Glomerular visceral epithelial cell (primary cell): Measurements from ENCODE around the gene IQSEC1.

Source experiments
- DNase-seq: peaks from one replicate; pipeline ENCODE4 v3.0.0-alpha.2; 2016; ENCODE audit errors: extremely low spot score

The IQSEC1 gene

DNA sequence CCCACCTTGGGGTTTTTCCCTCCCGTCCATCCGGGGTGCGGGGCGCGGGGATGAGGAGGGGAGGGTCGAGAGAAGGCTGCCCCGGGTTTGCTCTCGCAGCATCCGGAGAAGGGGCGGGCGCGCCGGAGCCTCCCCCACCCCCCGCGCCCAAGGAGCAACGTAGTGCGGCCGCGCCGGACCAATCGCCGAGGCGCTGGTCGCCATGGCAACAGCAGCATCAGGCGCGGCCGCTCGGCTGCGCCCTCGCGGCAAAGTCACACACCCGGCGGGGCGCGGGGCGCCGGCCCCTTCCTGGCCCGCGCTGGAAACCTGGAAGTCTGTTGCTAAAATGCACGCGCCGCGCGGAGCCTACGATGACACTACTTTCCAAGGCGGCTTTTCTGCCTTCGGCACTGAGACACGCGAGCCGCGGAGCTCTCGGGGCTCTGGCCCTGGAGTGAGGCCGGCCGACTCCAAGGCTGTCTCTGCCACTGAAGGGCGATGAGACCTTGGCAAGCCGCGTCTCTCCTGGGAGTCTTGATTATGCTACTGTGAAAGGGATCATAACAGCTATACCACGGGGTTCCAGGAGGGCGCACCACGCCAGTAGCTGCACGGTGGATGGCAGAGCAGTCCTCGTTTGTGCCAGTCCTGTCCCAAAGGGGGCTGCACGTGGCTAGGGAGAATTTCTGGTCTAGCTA lies at the start of gene IQSEC1:
IQSEC1 (minus strand) TSS at position 104 of the 680 bp plus-strand sequence. CDS start 415 bp downstream, outside the sequence.
- DNase-seq: no peak

DNA sequence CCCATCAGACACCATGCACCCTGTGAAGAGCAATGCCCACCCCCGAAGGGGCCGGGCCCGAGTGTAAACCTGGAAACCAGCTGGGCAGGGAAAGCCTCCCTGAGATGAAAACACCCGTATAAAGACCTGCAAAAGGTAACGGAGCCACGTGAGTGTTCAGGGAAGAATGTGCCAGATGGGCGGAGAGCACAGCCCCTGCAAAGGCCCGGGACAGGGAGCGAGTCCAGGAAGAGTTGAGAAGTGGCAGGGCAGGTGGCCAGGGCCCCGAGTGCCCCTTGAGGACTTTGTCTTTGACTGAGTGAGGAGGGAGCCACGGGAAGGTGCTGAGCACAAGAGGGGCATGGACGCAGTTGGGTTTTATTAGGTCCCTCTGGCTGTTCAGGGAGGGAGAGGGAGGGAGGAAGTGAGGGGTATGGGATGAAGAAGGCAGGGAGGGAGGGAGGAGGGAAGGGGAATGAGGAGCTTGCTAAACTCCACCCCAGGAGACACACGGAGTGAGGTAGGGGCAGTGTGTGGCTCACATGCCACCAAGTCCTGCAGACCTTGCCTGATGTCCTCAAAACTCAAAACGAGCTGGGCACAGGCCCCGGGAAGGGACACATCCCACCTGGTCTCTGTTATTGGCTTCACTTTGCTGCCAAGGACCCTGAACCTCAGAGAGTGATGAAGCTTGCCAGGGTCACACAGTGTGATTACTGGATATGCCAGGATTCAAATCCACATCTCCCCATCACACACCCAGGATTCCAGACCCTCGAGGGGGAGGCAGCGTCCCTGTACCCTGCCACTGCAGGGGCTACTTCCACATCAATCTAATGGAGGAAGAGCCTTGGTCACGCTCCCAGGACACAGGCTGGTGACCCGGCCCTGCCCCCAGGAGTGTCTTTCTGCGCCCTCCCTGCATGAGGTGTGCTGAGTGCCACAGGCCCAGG lies 49.1 kb upstream of the IQSEC1 start:
- no peak for DNase-seq

DNA sequence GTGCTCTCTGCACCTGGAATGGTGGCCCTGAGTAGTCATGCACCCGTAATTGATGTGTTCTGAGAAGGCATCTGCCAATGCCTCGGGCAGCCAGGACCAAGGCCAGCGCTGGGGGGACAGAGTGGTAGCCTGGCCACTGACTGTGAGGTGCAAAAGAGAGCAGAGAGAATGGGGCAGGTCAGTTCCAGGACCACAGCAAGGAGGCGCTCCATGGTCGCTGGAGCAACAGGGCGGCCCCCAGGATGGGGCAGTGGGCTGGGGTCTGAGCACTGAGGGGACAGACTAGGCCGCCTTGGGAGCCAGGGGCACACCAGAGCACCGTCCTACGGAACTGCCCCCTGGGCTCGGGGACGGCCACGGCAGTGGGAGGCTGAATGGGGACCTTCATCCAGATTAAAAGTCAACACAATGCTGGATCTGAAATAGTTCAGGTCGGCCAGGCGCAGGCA lies 48.3 kb upstream of the IQSEC1 start:
- DNase-seq: no peak

DNA sequence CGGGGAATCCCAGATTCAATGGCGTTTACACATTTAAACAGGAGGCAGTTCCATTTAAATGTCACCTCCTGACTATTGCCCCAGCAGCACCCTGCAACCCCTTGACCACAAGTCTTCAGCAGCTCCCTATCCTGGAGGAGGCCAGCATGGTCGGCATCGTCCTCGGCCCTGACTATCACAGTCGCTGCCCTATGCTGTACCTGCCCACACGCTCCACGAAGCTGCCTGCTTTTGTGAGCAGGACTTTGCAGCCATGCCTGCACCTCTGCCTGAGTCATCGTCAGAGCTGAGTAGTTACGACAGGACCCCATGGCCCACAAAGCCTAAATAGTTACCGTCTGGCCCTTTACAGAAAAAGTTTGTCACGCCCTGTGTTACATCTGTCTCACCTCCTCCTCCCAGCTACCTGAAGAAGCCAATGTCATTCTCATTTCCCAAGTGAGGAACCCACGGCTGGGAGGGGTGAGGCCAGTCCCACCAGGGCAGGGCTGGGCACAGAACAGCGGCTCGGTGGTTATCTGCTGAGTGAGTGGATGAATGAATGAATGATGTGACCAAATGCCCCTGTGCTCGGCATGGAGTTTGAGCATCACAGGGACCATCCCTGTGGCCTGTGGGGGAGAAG lies 47.8 kb upstream of the IQSEC1 start:
- DNase-seq: no peak

DNA sequence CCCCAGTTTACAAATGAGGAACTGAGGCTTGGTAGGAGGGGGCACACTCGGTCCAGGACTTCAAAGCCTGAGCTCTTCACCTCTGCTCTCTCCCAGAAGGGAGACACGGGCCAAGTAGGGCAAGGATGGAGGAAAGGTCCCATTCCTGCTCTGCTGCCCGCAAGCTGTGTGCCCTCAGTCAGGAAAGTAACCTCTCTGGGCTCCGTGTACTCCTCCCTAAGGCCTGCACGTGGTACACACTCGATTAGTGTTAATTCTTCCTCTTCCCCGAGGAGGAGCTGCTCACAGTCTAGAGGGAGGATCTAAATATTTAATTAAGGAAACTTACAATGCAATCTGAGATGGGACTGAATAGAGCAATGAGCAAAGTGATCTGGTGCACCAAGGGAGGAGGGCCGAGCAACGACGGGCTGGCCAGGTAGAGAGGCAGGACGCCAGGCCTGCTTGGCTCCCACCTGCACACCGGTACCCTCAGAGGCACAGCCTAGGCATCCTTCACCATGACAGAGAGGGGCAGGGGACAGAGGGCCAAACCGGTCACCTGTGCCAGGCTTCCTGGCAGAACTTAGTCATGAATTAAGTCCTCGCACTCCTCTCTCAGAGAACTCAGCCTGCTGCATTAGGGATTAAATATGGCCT lies 47.2 kb upstream of the IQSEC1 start:
- DNase-seq: no peak

DNA sequence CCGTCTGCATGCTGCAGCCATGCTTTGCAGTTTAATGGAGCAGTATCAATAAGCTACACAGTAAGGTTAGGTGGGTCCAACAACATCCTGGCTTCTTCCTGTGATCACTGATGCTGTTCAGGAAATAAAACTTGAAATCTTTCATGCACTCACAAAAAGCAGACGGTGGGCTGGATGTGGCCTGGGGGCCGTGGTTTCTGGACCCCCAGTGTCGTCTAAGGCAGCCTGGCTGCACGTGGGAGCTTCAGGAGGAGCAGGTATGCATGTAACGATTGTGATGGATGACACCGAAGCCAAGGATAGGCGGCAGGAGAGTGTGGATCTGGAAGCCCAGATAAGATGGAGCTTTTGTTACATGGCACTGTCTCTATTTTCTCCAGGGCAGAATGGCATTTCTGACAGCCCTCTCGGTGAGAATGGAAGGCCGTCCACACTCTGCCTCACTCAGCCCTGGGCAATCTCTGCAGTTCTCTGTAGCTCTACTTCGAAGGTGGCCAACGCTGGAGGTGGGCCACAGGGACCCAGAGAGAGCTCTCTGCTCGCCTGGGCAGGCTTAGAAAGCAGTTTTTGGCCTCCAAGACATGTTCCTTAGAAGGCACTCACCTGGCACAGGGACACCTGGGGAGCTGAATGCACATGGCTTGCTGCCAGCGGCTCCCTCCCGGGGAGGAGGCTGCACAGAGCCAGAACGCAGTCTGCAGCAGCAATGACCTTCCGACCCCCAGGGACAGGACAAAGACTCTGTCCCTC lies 46.4 kb upstream of the IQSEC1 start:
- no peak for DNase-seq

DNA sequence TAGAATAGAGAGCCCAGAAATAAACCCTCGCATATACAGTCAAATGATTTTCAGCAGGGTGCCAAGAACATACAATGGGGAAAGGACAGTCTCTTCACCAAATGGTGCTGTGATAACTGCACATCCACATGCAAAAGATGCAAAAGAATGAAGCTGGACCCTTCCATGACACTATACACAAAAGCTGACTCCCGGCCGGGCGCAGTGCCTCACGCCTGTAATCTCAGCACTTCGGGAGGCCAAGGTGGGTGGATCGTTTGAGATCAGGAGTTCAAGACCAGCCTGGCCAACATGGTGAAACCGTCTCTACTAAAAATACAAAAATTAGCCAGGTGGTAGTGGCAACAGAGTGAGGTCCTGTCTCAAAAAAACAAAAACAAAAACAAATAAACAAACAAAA lies 43.2 kb upstream of the IQSEC1 start:
- DNase-seq: no peak

DNA sequence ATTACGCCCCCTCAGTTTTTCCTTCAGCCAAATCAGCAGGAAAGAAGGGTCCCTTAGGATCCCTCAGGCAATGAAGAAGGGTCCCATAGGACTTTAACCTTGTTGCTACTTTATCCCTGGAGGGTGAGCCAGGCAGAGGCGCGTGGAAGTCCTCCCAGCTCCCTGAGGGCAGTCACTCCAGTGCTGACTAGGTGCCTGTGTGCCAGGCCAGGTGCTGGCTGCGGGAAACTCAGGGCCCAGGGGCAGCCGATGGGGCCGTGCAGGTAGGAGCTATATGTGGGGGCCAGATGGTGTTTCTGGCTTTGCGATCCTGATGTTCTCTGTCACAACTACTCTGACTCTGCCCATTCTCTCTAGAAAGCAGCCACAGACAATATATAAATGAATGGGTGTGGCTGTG lies 42.8 kb upstream of the IQSEC1 start:
- DNase-seq: no peak

DNA sequence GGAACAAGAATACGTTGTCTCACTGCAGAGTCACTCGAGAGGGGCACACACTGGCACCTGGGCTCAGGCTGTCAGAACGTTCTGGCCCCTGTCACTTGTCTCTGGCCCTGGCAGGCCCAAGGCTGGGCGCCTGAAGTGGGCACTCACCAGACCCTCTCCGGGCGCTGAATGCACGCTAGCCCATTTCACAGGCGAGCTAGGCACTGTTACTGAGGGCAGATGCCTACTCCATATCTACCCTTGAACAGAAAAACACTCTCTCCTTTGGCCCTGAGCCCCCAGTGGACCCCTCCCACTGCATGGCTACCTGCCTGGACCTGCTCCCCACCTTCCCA lies 42.3 kb upstream of the IQSEC1 start:
- DNase-seq: no peak

DNA sequence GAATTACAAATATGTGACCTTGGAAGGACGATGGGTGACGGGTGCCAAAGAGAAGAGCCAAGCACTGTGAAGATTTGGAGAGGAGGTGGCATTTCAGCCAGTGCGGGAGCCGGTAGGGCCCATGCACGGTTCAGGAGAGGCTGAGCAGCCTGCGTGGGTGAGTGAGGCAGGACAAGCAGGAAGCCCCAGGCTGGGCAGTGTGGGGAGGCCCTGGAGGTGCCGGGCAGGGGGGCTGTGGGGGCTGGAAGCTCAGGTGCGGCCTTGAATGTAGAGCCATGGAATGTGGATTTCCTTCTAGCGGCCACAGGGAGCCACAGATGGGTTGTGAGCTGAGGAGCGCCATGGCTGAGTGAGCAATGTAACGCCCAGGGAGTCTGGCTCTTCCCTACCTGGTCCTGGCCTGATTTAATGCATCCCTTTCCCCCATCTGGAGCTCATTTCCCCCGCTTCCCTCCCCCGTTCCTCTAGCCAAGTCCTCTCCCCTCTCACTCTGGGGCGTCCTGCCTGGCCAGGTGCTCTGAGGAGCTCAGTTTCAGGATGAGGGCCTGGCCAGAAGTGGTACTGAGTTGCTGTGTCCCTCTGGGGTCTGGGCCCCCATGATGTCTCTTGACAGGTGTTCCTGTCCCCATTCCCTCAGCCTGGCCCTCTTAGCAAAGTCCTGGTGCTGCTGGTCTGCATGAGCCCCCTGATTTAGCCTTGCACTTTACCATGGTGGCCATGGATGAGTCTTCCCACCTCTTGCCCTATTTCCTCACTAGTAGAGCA lies 41.8 kb upstream of the IQSEC1 start:
- DNase-seq: no peak

DNA sequence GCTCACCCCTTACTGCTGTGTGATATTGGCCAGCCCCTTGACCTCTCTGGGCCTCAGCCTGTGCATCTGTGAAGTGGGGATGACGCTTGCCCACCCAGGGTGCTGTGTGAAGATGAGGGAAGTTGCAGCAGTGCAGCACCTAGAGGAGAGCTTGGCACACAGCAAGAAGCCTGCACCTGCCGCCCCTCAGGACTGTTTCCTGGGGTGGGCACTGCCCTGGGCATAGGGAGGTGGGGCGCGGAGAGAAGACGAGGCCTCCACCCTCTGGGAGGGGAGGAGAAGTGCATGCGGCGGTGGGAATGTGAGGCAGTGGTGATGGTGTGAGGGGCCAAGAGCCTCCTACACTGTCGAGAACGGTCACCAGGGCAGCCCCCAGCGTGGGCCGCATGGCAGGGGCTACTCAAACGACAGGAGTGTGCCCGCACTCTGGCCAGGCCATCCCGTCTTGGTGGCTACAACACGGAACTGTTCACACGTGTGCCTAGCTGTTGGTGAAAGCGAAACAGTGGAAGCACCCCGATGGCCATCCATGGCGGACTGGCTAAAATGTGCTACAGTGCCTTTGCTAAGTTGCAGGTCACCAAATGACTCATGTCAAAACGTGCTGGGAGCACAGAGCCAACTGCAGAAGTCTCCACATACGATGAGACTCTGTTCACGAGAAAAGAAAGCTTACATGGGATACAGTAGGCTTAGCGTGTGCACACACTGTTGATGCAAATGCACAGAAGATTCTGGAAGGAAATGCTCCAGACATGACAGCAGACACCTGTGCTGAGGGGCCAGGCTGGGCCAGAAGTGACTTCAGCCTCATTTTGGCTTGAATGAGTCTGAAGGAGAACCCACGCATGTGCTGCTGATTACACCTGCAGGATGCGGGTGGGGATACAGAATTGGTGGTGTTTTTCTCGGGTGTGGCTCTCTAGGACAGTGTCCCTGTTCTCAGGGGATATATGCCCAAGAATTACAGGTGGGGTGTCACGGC lies 40.4 kb upstream of the IQSEC1 start:
- no peak for DNase-seq

DNA sequence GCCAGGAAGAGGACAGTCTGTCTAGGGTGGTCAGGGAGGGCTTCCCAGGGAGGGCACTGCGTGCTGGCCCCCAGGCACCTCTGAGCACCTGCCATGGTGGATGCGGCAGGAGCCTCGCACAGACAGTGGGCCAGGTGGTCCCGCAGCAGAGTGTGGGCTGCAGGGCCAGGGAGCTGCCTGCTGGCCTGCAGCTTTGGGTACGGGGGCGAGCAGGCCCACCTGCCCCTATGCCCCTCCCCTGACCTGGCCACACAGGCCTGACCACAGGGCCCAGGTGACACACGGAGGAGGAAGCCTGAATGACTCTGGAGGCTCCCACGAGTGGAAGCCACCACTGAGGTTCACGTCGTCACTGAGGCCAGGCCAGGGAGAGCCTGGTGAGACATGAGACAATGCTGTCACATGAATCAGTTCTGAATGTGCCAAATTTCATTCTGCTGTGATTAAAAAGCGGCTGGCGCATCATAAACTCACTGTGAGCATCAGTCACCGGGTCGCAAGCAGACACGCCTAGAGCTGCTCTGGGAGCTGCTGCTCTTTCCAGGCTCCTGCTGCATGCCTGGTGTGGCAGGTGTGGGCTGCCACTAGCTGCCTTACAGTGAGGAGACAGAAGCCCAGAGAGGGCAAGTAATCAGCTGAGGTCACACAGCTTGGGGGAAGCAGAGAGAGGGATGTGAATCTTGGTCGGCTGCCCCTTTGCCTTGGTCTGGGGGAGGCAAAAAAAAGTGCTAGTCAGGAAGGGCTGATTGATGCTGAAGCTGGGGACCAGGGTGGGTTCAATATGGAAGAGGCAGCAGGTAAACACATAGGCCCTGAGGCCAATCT lies 39.5 kb upstream of the IQSEC1 start:
- no peak for DNase-seq

DNA sequence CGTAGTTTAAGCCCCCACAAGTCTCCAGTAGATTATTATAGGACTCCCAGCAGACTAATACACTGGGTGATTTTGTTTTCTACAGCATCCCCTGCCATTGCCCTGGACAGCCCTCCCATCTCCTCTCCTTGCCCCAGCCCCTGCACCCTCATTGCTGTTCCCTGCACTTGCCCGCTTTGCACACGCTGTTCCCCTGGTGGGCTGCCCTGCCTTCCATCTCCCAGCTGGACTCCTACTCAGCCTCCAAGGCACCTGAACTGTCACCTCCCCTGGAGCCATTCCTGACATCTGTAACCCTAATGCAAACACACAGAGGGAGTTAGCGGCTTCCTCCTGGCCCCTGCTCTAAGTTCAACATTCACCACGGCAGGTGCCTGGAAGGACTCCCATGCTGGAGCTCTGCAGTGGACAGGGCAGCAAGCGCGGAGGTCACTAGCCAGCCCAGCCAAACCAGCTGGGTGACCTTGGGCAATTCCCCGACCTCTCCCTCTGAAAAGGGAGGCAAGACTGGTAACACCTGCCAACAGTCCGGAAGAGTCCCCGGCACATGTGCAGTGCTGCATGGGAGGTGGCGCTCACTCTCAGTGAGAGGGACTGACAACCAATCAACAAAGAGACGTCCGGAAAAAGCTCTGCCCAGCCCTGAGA lies 38.8 kb upstream of the IQSEC1 start:
- no peak for DNase-seq

DNA sequence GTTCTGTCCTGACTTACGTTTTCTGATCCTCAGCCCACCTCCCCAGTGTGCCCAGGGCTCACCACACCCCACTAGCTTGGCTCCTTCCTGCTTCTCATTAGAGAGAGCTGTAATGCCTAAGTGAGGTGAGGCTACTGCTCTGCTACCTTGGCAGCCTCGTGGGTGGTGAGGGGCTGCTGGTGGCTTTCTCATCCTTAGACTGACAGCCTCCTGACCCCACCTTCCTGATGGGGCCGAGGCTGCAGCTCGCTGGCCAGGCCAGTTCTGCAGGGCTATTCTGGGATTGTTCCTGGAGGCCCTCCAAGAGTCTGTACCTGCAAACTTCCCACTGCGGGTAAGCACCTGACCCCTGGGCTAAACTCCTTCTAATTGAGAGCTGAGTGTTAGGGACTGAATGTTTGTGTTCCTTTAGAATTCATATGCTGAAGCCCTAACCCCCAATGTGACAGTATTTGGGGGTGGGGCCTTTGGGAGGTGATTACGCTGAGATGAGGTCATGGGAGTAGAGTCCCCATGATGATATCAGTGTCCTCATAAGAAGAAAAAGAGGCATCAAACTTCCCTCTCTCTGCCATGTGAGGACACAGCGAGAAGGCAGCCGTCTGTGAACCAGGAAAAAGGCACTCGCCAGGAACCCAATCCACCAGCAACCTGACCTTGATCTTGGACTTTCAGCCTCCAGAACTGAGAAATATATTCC lies 38.1 kb upstream of the IQSEC1 start:
- no peak for DNase-seq

DNA sequence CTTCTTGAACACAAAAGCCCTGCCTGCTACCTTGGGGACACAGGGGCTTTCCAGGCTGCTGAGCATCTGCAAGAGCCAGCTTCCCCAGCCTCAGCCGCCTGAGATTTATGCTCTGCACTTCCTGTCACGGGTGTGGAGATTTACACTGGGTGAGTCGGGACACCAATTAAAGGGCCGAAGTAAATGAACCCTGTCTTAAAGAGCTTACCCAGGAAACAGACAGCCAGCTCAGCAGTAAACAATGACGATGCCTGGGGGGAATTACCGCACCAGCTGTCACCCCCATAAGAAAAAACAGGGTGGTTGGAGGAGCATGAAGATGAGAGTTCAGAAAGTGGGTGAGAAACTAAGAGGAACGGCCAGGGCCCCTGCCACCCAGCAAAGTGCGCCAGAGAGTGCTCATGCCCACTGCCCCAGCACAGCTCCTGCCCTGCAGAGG lies 37.5 kb upstream of the IQSEC1 start:
- DNase-seq: peak; percentile 41

DNA sequence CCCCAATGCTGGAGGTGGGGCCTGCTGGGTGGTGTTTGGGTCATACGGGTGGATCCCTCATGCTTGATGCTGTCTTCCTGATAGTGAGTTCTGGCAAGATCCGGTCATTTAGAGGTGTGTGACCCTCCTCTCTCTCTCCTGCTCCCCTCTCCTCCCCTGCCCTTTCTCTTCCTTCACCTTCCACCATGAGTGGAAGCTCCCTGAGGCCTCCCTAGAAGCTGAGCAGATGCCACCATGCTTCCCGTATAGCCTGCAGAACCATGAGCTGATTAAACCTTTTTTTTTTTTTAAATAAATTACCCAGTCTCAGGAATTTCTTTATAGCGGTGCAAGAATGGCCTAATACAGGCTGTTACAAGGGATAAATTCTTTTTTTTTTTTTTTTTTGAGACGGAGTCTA lies 36.3 kb upstream of the IQSEC1 start:
- no peak for DNase-seq

DNA sequence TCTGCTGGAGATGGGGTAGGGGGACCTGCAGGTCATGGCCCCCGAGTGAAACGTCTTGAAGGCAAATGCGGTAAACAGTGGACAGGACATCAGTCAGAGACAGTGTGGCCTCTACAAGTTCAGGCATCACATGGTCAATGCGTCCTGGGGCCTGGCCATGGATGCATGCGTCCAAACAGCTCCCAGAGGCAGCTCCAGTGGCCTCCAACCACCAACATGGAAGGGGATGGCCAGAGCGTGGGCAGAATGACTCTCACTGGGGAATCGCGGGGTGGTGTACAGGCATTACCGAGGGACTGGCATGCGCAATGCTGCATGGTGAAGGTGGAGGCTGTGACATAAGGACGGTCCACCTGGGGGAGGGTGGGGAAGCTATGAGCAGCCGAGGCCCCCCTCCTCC lies 35.6 kb upstream of the IQSEC1 start:
- no peak for DNase-seq
